Type B pancreatic cell (in vitro differentiated cells): ENCODE measurements around the gene EPHA4. TPM values are rescaled to one million over a fixed set of nuclear protein-coding genes. Genes with fewer than 3 reads are reported as not detected.

ENCODE experiments used
- DNase-seq: peaks from one replicate; pipeline ENCODE4 v3.0.0; 2021; ENCODE audit warnings: mixed read lengths; ENCODE audit not compliant: unreplicated experiment; ENCODE audit errors: extremely low spot score
- H3K27ac Mint-ChIP-seq: 2 replicates; pipeline ENCODE4 v1.8.0; 2021; ENCODE audit warnings: mild to moderate bottlenecking, mixed read lengths
- H3K27me3 Mint-ChIP-seq: 2 replicates; pipeline ENCODE4 v1.8.0; 2021; ENCODE audit warnings: mixed read lengths
- H3K36me3 Mint-ChIP-seq: 2 replicates; pipeline ENCODE4 v1.8.0; 2021; ENCODE audit warnings: mixed read lengths
- H3K4me1 Mint-ChIP-seq: one replicate; pipeline ENCODE4 v1.8.0; 2021; ENCODE audit warnings: mixed read lengths; ENCODE audit not compliant: unreplicated experiment
- H3K4me3 Mint-ChIP-seq: 2 replicates; pipeline ENCODE4 v1.8.0; 2021; ENCODE audit warnings: mild to moderate bottlenecking, mixed read lengths
- H3K9me3 Mint-ChIP-seq: 2 replicates; pipeline ENCODE4 v1.8.0; 2021; ENCODE audit warnings: mixed read lengths
- CTCF ChIP-seq: fragments of 200-600 bp; sonication (generic); conservative IDR thresholded peaks from 2 replicates; pipeline ENCODE4 v1.5.0; 2021; ENCODE audit warnings: antibody characterized with exemption, mild to moderate bottlenecking
- total RNA-seq: library from RNA; stranded (reverse); gene quantifications from 2 replicates; pipeline ENCODE4 v1.2.1, GENCODE V29; 2021; ENCODE audit warnings: low replicate concordance

Gene EPHA4
- total RNA-seq, 1 donor from 2014 or later: 78.3 TPM

- no peak for TF ChIP-seq CTCF
- DNase-seq: no peak
- Mint-ChIP-seq H3K4me1 (peaks cover 12% of the 10 kb centered on the region), H3K27me3 (no peaks in the 10 kb centered on the region), H3K9me3 (no peaks in the 10 kb centered on the region), H3K36me3 (peaks cover 60% of the 10 kb centered on the region), H3K27ac (no peak overlapping the region), H3K4me3 (no peak overlapping the region)
Measured at GRCh38 chr2:221425353-221425752, 146.8 kb downstream of the EPHA4 start.

- H3K4me3 Mint-ChIP-seq: no peak overlapping the region
- no peaks in the 10 kb centered on the region for H3K27me3 Mint-ChIP-seq
- no peaks in the 10 kb centered on the region for H3K9me3 Mint-ChIP-seq
- H3K36me3 Mint-ChIP-seq: peaks cover 67% of the 10 kb centered on the region
- TF ChIP-seq CTCF: no peak
- no peak for DNase-seq
- H3K4me1 Mint-ChIP-seq: peaks cover 12% of the 10 kb centered on the region
- H3K27ac Mint-ChIP-seq: no peak overlapping the region
Measured at GRCh38 chr2:221423210-221423804, 148.8 kb downstream of the EPHA4 start.

DNA sequence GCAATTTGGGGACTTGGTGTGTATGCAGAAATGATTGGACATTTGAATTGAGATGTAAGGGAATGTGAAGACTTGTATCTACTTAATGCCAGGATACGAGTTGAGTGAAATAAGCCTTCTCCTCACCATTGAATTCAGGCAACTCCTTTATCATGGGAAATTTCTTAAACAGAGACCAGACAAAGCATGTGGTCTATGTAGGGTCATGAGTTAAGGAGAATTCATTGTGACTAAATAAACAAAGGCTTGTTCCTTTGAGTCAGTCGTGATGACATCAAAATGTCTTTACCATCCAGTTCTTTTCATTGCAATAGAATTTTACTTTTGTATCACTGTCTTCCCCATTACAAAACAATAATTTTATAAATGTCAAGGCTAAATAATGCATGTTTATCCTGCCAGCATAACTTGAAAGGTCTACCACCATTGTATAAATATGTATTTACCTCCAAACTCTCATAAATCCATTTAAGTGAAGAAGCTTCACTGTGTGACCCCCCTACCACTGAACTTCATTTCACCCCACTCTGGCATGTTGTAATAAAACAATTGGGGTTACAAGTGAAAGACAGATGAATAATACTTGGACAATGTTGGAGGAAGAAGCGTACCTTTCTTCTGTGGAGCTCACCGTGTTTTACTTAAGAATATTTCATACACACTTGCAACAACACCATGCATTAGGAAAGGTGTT is 149.4 kb downstream of the EPHA4 start:
- peaks cover 12% of the 10 kb centered on the region for H3K4me1 Mint-ChIP-seq
- TF ChIP-seq CTCF: no peak
- no peak overlapping the region for H3K4me3 Mint-ChIP-seq
- no peak overlapping the region for H3K27ac Mint-ChIP-seq
- peaks cover 67% of the 10 kb centered on the region for H3K36me3 Mint-ChIP-seq
- no peak for DNase-seq
- no peaks in the 10 kb centered on the region for H3K9me3 Mint-ChIP-seq
- no peaks in the 10 kb centered on the region for H3K27me3 Mint-ChIP-seq

GRCh38 chr2:221420245-221420644 is 151.9 kb downstream of the EPHA4 start:
- Mint-ChIP-seq H3K27ac (no peak overlapping the region), H3K27me3 (no peaks in the 10 kb centered on the region), H3K4me3 (no peak overlapping the region), H3K36me3 (peaks cover 61% of the 10 kb centered on the region), H3K9me3 (no peaks in the 10 kb centered on the region), H3K4me1 (no peaks in the 10 kb centered on the region)
- no peak for TF ChIP-seq CTCF
- DNase-seq: no peak

DNA sequence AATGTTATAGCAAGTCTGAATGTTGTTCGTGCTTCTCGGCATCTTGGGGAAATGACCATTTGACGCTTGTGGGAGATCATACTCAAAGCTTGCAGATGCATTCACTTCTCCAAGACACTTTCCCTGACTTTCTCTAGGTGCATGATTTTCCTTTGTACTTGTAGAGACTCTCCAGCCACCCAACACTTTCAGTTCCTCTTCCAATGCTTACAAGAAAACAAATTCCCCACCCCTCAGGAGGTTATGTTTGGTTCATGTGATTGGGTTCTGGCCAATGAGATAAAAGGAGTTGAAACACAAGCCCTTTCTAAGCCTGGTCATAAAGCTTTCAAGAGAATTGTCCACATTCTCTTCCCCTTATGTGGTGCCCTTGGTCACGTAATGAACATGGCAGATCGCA is 156.3 kb downstream of the EPHA4 start:
- Mint-ChIP-seq H3K9me3 (peaks cover 8% of the 10 kb centered on the region), H3K36me3 (peaks cover 37% of the 10 kb centered on the region), H3K4me1 (peaks cover 4% of the 10 kb centered on the region), H3K4me3 (no peak overlapping the region), H3K27me3 (peaks cover under 1% of the 10 kb centered on the region), H3K27ac (no peak overlapping the region)
- no peak for TF ChIP-seq CTCF
- no peak for DNase-seq
